H9 (cell line): ENCODE results near the gene C1QTNF6. TPM values are rescaled to one million over a fixed set of nuclear protein-coding genes. Genes with fewer than 3 reads are reported as not detected.
A peak's percentile ranks its signal among the peaks of the same experiment; 100 is the strongest.

Experiments used
- DNase-seq: peaks from one replicate; pipeline ENCODE4 v3.0.0-alpha.2; 2017
- H2AFZ ChIP-seq: one replicate; pipeline ENCODE4 v1.6.1; 2013; ENCODE audit warnings: mild to moderate bottlenecking, low read length, control low read depth, moderate library complexity
- H2AK5ac ChIP-seq: 2 replicates; pipeline ENCODE4 v1.6.1; 2013; ENCODE audit warnings: low read length, control low read depth, mixed read lengths; ENCODE audit not compliant: insufficient read length
- H2BK120ac ChIP-seq: one replicate; pipeline ENCODE4 v1.6.1; 2013; ENCODE audit warnings: low read depth, mild to moderate bottlenecking, low read length, control low read depth, inconsistent platforms; ENCODE audit not compliant: poor library complexity, severe bottlenecking
- H2BK12ac ChIP-seq: 2 replicates; pipeline ENCODE4 v1.6.1; 2013; ENCODE audit warnings: low read length, control low read depth, mixed read lengths, low read depth; ENCODE audit not compliant: insufficient read length
- H2BK15ac ChIP-seq: 2 replicates; pipeline ENCODE4 v1.6.1; 2013; ENCODE audit warnings: low read depth, low read length, control low read depth
- H2BK20ac ChIP-seq: one replicate; pipeline ENCODE4 v1.6.1; 2013; ENCODE audit warnings: low read depth, mild to moderate bottlenecking, low read length, control low read depth, inconsistent platforms; ENCODE audit not compliant: poor library complexity, severe bottlenecking
- H2BK5ac ChIP-seq: 2 replicates; pipeline ENCODE4 v1.6.1; 2013; ENCODE audit warnings: low read length, control low read depth, mixed read lengths; ENCODE audit not compliant: insufficient read length
- H3K14ac ChIP-seq: 2 replicates; pipeline ENCODE4 v1.6.1; 2013; ENCODE audit warnings: low read length, control low read depth; ENCODE audit not compliant: insufficient read depth
- H3K18ac ChIP-seq: 2 replicates; pipeline ENCODE4 v1.6.1; 2013; ENCODE audit warnings: low read depth, mild to moderate bottlenecking, mixed read lengths, low read length, control low read depth; ENCODE audit not compliant: insufficient read length
- H3K23ac ChIP-seq: 2 replicates; pipeline ENCODE4 v1.6.1; 2013; ENCODE audit warnings: low read length, control low read depth, mixed read lengths, low read depth; ENCODE audit not compliant: insufficient read length
- H3K23me2 ChIP-seq: 2 replicates; pipeline ENCODE4 v1.6.1; 2013; ENCODE audit warnings: low read depth, mild to moderate bottlenecking, mixed read lengths, low read length, control low read depth; ENCODE audit not compliant: insufficient read length, poor library complexity, severe bottlenecking
- H3K27ac ChIP-seq: 2 replicates; pipeline ENCODE4 v1.5.1; 2013; ENCODE audit warnings: low read length, control low read depth, mixed read lengths, low read depth; ENCODE audit not compliant: insufficient read length
- H3K27me3 ChIP-seq: 2 replicates; pipeline ENCODE4 v1.6.1; 2013; ENCODE audit warnings: low read length, control low read depth, inconsistent platforms; ENCODE audit not compliant: insufficient read depth
- H3K4ac ChIP-seq: 2 replicates; pipeline ENCODE4 v1.6.1; 2013; ENCODE audit warnings: low read depth, mild to moderate bottlenecking, control low read depth, inconsistent platforms, low read length, moderate library complexity
- H3K4me1 ChIP-seq: 2 replicates; pipeline ENCODE4 v1.6.1; 2013; ENCODE audit warnings: low read length, control low read depth, inconsistent platforms; ENCODE audit not compliant: insufficient read depth
- H3K4me2 ChIP-seq: 2 replicates; pipeline ENCODE4 v1.6.1; 2013; ENCODE audit warnings: low read length, control low read depth, mixed read lengths; ENCODE audit not compliant: insufficient read length, insufficient read depth
- H3K56ac ChIP-seq: 2 replicates; pipeline ENCODE4 v1.6.1; 2013; ENCODE audit warnings: low read depth, mild to moderate bottlenecking, mixed read lengths, low read length, control low read depth; ENCODE audit not compliant: insufficient read length
- H3K79me1 ChIP-seq: 2 replicates; pipeline ENCODE4 v1.6.1; 2013; ENCODE audit warnings: low read depth, mild to moderate bottlenecking, moderate library complexity, low read length, control low read depth, inconsistent platforms; ENCODE audit not compliant: insufficient read depth, poor library complexity, severe bottlenecking
- H3K79me2 ChIP-seq: 2 replicates; pipeline ENCODE4 v1.6.1; 2013; ENCODE audit warnings: low read length, control low read depth, inconsistent platforms; ENCODE audit not compliant: insufficient read depth
- H3K9ac ChIP-seq: 2 replicates; pipeline ENCODE4 v1.6.1; 2013; ENCODE audit warnings: low read length, control low read depth, mixed read lengths; ENCODE audit not compliant: insufficient read length; ENCODE audit errors: extremely low read depth
- H3K9me3 ChIP-seq: one replicate; pipeline ENCODE4 v1.6.1; 2013; ENCODE audit warnings: low read depth, low read length, inconsistent platforms; ENCODE audit not compliant: control insufficient read depth
- H3T11ph ChIP-seq: one replicate; pipeline ENCODE4 v1.6.1; 2013; ENCODE audit warnings: mild to moderate bottlenecking, low read length, control low read depth, inconsistent platforms
- H4K20me1 ChIP-seq: one replicate; pipeline ENCODE4 v1.6.1; 2013; ENCODE audit not compliant: control insufficient read depth, insufficient read length, insufficient read depth
- H4K5ac ChIP-seq: 2 replicates; pipeline ENCODE4 v1.6.1; 2013; ENCODE audit warnings: low read depth, mild to moderate bottlenecking, mixed read lengths, low read length, control low read depth; ENCODE audit not compliant: insufficient read length
- H4K8ac ChIP-seq: replicated peaks from 2 replicates; pipeline ENCODE4 v1.6.1; 2013; ENCODE audit warnings: low read length, control low read depth, mixed read lengths, low read depth; ENCODE audit not compliant: insufficient read length
- H4K91ac ChIP-seq: 2 replicates; pipeline ENCODE4 v1.6.1; 2013; ENCODE audit warnings: low read depth, mild to moderate bottlenecking, moderate library complexity, mixed read lengths, low read length, control low read depth; ENCODE audit not compliant: insufficient read length
- H3K27ac Mint-ChIP-seq, 3 experiments: 2 replicates in 2 of 3; 3 replicates in 1 of 3; pipeline ENCODE4 v1.8.0; 2020 to 2021; ENCODE audit warnings: mixed read lengths in 3 of 3, mild to moderate bottlenecking in 1 of 3, moderate library complexity in 1 of 3
- H3K27me3 Mint-ChIP-seq: 2 replicates; pipeline ENCODE4 v1.8.0; 2021; ENCODE audit warnings: low read depth, mild to moderate bottlenecking, moderate library complexity, mixed read lengths
- H3K36me3 Mint-ChIP-seq, 3 experiments: 2 replicates in 2 of 3; 3 replicates in 1 of 3; pipeline ENCODE4 v1.8.0; 2020 to 2021; ENCODE audit warnings: low read depth in 3 of 3, mixed read lengths in 3 of 3; ENCODE audit not compliant: insufficient read depth in 1 of 3
- H3K4me1 Mint-ChIP-seq, 2 experiments: 2 replicates each; pipeline ENCODE4 v1.8.0; 2020; ENCODE audit warnings: mixed read lengths in 2 of 2
- H3K4me3 Mint-ChIP-seq, 2 experiments: 2 replicates in 1 of 2; 3 replicates in 1 of 2; pipeline ENCODE4 v1.8.0; 2020 to 2021; ENCODE audit warnings: mild to moderate bottlenecking in 2 of 2, mixed read lengths in 2 of 2, moderate library complexity in 1 of 2
- H3K9me3 Mint-ChIP-seq, 2 experiments: 2 replicates in 1 of 2; 3 replicates in 1 of 2; pipeline ENCODE4 v1.8.0; 2020; ENCODE audit warnings: mild to moderate bottlenecking in 2 of 2, mixed read lengths in 2 of 2, moderate library complexity in 1 of 2
- CTCF ChIP-seq: fragments of 200-600 bp; sonication (generic); conservative IDR thresholded peaks from 3 replicates; pipeline ENCODE4 v1.8.0; 2021; ENCODE audit warnings: antibody characterized with exemption, mild to moderate bottlenecking
- WGBS: extraction: QIAGEN DNeasy Blood & Tissue Kit; methylation state at CpG from one replicate; pipeline ENCODE4 v1.1.7; 2013; ENCODE audit warnings: missing lambda C conversion rate, low lambda C conversion rate, mixed read lengths; ENCODE audit not compliant: insufficient read length; ENCODE audit errors: extremely low coverage; 5-methylcytosine and 5-hydroxymethylcytosine counted together
- total RNA-seq: library from RNA; stranded (reverse); gene quantifications from 2 replicates; pipeline ENCODE4 v1.2.1, GENCODE V29; 2021

Gene C1QTNF6
- total RNA-seq, 1 experiment from 2014 or later, result 5.0 TPM

GRCh38 chr22:37221424-37222333 lies 33.6 kb upstream of the C1QTNF6 start:
- Histone ChIP-seq H2BK20ac (no peak overlapping the region), H2AFZ (no peak overlapping the region), H3K23me2 (no peaks in the 10 kb centered on the region), H3K4ac (no peak overlapping the region), H3K18ac (no peak overlapping the region), H3T11ph (no peak overlapping the region), H4K5ac (no peak overlapping the region), H3K27ac (no peak overlapping the region), H3K9me3 (no peaks in the 10 kb centered on the region), H2BK5ac (no peak overlapping the region), H2BK120ac (no peak overlapping the region), H4K91ac (no peak overlapping the region), H3K4me2 (no peak overlapping the region), H3K79me1 (no peaks in the 10 kb centered on the region), H2BK12ac (no peak overlapping the region), H4K20me1 (no peaks in the 10 kb centered on the region), H3K27me3 (no peaks in the 10 kb centered on the region), H3K56ac (no peak overlapping the region), H4K8ac (no peak overlapping the region), H2AK5ac (no peak overlapping the region), H2BK15ac (no peak overlapping the region), H3K23ac (no peak overlapping the region), H3K14ac (no peak overlapping the region), H3K9ac (no peak overlapping the region), H3K4me1 (no peaks in the 10 kb centered on the region), H3K79me2 (no peaks in the 10 kb centered on the region)
- peaks cover 15 to 25% of the 10 kb centered on the region in 2 experiments for H3K4me1 Mint-ChIP-seq
- no CpG with 5 or more reads among the region's 10 CpGs for WGBS
- no peaks in the 10 kb centered on the region; a peak in 1 of 7 replicates for H3K36me3 Mint-ChIP-seq
- H3K9me3 Mint-ChIP-seq, result no peaks in the 10 kb centered on the region
- peaks cover 47% of the 10 kb centered on the region for H3K27me3 Mint-ChIP-seq
- no peak overlapping the region for H3K4me3 Mint-ChIP-seq
- no peak for TF ChIP-seq CTCF
- DNase-seq, result no peak
- peak overlapping the region in 1 of 3 experiments; percentile 78; a peak in 1 of 7 replicates for H3K27ac Mint-ChIP-seq
